ENCODE results near the gene POP7.

Gene POP7

DNA sequence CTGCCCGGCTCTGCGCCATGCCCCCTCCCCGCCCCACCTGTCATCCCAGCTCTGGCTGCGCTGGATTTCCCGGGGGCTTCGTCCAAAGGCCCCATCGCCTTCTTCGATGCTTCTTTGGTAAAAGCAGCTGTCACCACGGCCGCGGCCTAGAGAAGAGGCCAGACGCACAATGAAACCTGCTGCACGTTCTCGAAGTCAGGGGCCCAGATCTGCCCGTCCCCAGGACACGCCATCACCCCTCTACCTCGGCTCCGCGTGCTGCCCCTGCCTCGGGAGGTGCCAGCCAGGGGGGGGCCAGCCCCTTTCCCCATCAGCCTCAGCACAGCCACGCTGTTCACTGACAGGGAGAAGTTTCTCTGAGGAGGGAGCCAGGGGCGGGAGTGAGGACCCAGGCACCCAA lies 18.7 kb upstream of the POP7 start:
- Histone ChIP-seq H3K27me3 (ENCODE audit: control insufficient read depth, low read length) (no peaks in the 10 kb centered on the region), H3K4me1 (ENCODE audit: control insufficient read depth, low read length) (peaks cover 24% of the 10 kb centered on the region), H3K4me3 (ENCODE audit: low read length) (no peak overlapping the region), H3K79me2 (ENCODE audit: control insufficient read depth, low read length) (peaks cover 47% of the 10 kb centered on the region), H3F3A (ENCODE audit: control insufficient read depth, insufficient read depth) (0 out of 2 replicates have a peak, but pooled peaks cover 2% of the 10 kb centered on the region), H3K9me3 (ENCODE audit: control insufficient read depth, insufficient read depth, low read length) (no peaks in the 10 kb centered on the region), H3K36me3 (ENCODE audit: control insufficient read depth, low read length) (peaks cover 93% of the 10 kb centered on the region), H4K20me1 (ENCODE audit: control insufficient read depth, insufficient read depth, low read depth, low read length) (peaks cover 30% of the 10 kb centered on the region), H3K9me2 (replicated peaks; ENCODE audit: control insufficient read depth, low read length) (no peaks in the 10 kb centered on the region), H3K4me2 (ENCODE audit: low read length) (no peak overlapping the region), H3K27ac (ENCODE audit: low read depth, low read length) (no peak overlapping the region)
- TF ChIP-seq, protein P1, sequence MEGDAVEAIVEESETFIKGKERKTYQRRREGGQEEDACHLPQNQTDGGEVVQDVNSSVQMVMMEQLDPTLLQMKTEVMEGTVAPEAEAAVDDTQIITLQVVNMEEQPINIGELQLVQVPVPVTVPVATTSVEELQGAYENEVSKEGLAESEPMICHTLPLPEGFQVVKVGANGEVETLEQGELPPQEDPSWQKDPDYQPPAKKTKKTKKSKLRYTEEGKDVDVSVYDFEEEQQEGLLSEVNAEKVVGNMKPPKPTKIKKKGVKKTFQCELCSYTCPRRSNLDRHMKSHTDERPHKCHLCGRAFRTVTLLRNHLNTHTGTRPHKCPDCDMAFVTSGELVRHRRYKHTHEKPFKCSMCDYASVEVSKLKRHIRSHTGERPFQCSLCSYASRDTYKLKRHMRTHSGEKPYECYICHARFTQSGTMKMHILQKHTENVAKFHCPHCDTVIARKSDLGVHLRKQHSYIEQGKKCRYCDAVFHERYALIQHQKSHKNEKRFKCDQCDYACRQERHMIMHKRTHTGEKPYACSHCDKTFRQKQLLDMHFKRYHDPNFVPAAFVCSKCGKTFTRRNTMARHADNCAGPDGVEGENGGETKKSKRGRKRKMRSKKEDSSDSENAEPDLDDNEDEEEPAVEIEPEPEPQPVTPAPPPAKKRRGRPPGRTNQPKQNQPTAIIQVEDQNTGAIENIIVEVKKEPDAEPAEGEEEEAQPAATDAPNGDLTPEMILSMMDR (IDR thresholded peaks at IDR 0.05; ENCODE audit: low read depth, low read length, poor library complexity, severe bottlenecking), result no peak
- no peak for TF ChIP-seq EZH2phosphoT487 (IDR thresholded peaks at IDR 0.05; ENCODE audit: borderline replicate concordance, low read length)

DNA sequence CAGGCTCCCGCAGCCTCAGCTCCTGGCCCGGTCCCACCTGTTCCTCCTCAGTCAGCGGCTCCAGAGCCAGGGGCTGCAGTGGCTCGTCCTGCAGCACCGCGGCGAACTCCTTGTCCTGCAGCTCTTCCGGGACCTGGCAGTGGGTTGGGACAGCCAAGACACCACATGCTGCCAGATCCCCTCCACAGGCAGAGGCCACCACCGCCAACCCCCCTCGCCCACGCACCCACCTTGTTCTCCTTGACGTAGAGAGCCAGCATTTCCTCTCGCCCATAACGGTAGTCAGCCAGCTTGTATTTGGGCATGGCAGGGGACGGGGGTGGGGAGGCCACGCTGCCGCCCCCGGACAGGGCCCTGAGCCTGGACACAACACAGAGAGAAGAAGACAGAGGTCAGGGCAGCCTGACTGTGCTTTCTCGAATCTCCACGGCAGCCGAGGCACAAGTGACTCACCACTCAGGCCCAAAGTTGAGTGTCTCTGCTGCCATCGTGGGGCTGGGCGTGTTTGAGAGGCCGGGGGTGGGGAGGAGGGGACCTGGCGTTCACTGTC lies 18.1 kb upstream of the POP7 start:
- H3K4me2 ChIP-seq (ENCODE audit: low read length), result no peak overlapping the region
- H3K4me1 ChIP-seq (ENCODE audit: control insufficient read depth, low read length), result peaks cover 29% of the 10 kb centered on the region
- no peaks in the 10 kb centered on the region for H3K27me3 ChIP-seq (ENCODE audit: control insufficient read depth, low read length)
- no peak overlapping the region for H3K27ac ChIP-seq (ENCODE audit: low read depth, low read length)
- H3F3A ChIP-seq (ENCODE audit: control insufficient read depth, insufficient read depth), result 0 out of 2 replicates have a peak, but pooled peaks cover 2% of the 10 kb centered on the region
- peaks cover 53% of the 10 kb centered on the region for H3K79me2 ChIP-seq (ENCODE audit: control insufficient read depth, low read length)
- H3K9me3 ChIP-seq (ENCODE audit: control insufficient read depth, insufficient read depth, low read length), result no peaks in the 10 kb centered on the region
- no peak overlapping the region for H3K4me3 ChIP-seq (ENCODE audit: low read length)
- H3K9me2 ChIP-seq (replicated peaks; ENCODE audit: control insufficient read depth, low read length), result no peaks in the 10 kb centered on the region
- peaks cover 93% of the 10 kb centered on the region for H3K36me3 ChIP-seq (ENCODE audit: control insufficient read depth, low read length)
- H4K20me1 ChIP-seq (ENCODE audit: control insufficient read depth, insufficient read depth, low read depth, low read length), result peaks cover 33% of the 10 kb centered on the region
- no peak for TF ChIP-seq EZH2phosphoT487 (IDR thresholded peaks at IDR 0.05; ENCODE audit: borderline replicate concordance, low read length)
- TF ChIP-seq, protein P1 (IDR thresholded peaks at IDR 0.05; ENCODE audit: low read depth, low read length, poor library complexity, severe bottlenecking), result no peak

DNA sequence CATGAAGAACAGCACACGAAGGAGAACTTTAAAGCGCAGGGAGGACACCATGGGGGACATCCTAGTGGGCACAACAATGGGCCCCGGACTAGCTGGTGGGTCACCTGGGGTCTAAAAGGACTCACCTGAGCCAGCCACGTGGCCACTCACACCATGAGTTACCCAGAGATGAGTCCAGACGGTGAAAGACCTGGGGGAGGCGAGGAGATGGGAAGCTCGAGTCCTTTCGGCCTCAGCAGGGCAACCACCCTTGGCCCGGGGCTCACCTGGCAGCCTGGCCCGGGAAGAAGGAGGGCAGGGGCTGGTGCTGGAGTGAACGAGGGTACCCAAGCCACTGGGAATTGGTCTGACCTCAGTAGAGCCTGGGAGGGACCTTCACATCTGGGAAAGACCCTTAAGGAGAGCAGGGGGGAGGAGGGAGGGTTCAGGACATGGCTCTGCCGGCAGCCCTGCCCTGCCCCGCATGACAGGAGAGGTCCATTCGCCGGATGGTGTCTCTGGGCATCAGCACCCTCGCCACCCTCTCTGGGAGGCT lies 17.5 kb upstream of the POP7 start:
- peaks cover 59% of the 10 kb centered on the region for H3K79me2 ChIP-seq (ENCODE audit: control insufficient read depth, low read length)
- H3K4me3 ChIP-seq (ENCODE audit: low read length), result no peak overlapping the region
- peaks cover 30% of the 10 kb centered on the region for H3K4me1 ChIP-seq (ENCODE audit: control insufficient read depth, low read length)
- no peaks in the 10 kb centered on the region for H3K27me3 ChIP-seq (ENCODE audit: control insufficient read depth, low read length)
- peaks cover 91% of the 10 kb centered on the region for H3K36me3 ChIP-seq (ENCODE audit: control insufficient read depth, low read length)
- H3K4me2 ChIP-seq (ENCODE audit: low read length), result no peak overlapping the region
- peaks cover 33% of the 10 kb centered on the region for H4K20me1 ChIP-seq (ENCODE audit: control insufficient read depth, insufficient read depth, low read depth, low read length)
- no peak overlapping the region for H3K27ac ChIP-seq (ENCODE audit: low read depth, low read length)
- TF ChIP-seq, protein P1 (IDR thresholded peaks at IDR 0.05; ENCODE audit: low read depth, low read length, poor library complexity, severe bottlenecking), result no peak
- no peaks in the 10 kb centered on the region for H3K9me2 ChIP-seq (replicated peaks; ENCODE audit: control insufficient read depth, low read length)
- H3F3A ChIP-seq (ENCODE audit: control insufficient read depth, insufficient read depth), result 0 out of 2 replicates have a peak, but pooled peaks cover 2% of the 10 kb centered on the region
- H3K9me3 ChIP-seq (ENCODE audit: control insufficient read depth, insufficient read depth, low read length), result no peaks in the 10 kb centered on the region

Data from DOHH2 (cell line).